ENCODE data around the gene ZFPL1.

ZFPL1 gene

DNA sequence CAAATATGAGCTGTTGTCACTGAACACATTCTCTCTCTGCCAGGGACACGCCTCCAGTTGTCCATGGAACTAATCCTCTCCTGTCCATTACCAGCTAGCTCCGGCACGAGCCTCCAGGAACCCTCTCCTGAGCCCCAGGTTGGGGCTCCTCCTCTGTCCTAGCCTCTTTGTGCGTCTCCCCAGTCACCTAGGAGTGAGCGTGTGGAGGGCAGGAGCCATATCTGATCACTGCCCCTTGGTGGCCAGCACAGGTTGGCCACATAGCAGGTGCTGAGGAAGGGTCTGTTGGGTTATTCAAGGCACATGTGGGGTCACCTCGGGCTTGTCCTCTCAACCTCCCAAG, 47.8 kb downstream of the ZFPL1 start:
- Mint-ChIP-seq H3K4me3 (peak overlapping the region; percentile 96), H3K4me1 (peaks cover 35% of the 10 kb centered on the region), H3K36me3 (ENCODE audit: low read depth) (peaks cover 19% of the 10 kb centered on the region), H3K9me3 (no peaks in the 10 kb centered on the region), H3K27ac (peak overlapping the region; percentile 49), H3K27me3 (no peaks in the 10 kb centered on the region)
- ATAC-seq: no peak
- no peak for DNase-seq

DNA sequence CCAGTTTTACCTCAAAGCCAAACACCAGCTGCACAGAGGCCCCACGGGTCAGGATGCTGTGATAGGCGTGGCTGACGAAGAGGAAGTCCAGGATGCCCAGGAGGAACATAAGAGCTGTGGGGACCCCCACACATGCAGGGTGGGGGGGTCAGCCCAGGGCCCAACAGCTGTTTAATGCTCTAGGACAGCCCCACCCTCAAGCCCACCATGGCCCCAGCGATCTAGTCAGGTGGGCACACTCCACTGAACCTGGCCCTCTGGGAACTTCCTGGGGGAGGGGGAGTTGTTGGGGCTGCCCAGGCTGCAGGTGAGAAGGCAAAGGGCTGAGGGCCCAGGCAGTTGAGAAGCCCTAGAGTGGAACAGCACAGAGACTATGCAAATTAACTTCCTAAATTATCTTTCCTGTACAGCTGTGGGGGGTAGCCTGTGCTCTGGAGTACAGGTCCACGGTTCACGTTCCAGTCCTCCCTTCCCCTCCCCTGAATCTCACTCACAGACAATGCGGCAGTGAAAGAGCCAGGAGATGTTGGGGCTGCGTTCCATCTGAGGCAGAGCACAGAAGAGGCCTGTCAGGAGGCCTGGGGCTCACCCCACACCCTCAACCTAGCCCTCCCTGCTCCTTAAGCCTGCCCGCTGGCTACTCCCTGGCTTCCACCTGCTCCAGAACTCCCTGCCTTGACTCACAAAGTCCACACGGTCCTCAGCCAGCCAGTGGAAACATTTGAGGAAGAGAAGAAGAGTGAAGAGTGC, 48.4 kb downstream of the ZFPL1 start:
- peak; percentile 10 for DNase-seq
- Mint-ChIP-seq H3K4me1 (peaks cover 33% of the 10 kb centered on the region), H3K36me3 (ENCODE audit: low read depth) (peaks cover 15% of the 10 kb centered on the region), H3K27ac (peak overlapping the region; percentile 99), H3K4me3 (peak overlapping the region; percentile 96), H3K27me3 (no peaks in the 10 kb centered on the region), H3K9me3 (no peaks in the 10 kb centered on the region)
- ATAC-seq: no peak

GRCh38 chr11:65132988-65133700, 49.1 kb downstream of the ZFPL1 start:
- peak overlapping the region; percentile 99 for H3K27ac Mint-ChIP-seq
- peak; percentile 73 for DNase-seq
- peaks cover 33% of the 10 kb centered on the region for H3K4me1 Mint-ChIP-seq
- no peaks in the 10 kb centered on the region for H3K9me3 Mint-ChIP-seq
- peaks cover 14% of the 10 kb centered on the region for H3K36me3 Mint-ChIP-seq (ENCODE audit: low read depth)
- peak overlapping the region; percentile 96 for H3K4me3 Mint-ChIP-seq
- no peak for ATAC-seq
- no peaks in the 10 kb centered on the region for H3K27me3 Mint-ChIP-seq

GRCh38 chr11:65133724-65134123, 49.7 kb downstream of the ZFPL1 start:
- Mint-ChIP-seq H3K4me1 (peaks cover 33% of the 10 kb centered on the region), H3K36me3 (ENCODE audit: low read depth) (peaks cover 14% of the 10 kb centered on the region), H3K4me3 (peak overlapping the region; percentile 96), H3K27me3 (no peaks in the 10 kb centered on the region), H3K9me3 (no peaks in the 10 kb centered on the region), H3K27ac (peak overlapping the region; percentile 99)
- DNase-seq: no peak
- ATAC-seq: no peak

- Mint-ChIP-seq H3K36me3 (ENCODE audit: low read depth) (peaks cover 12% of the 10 kb centered on the region), H3K4me1 (peaks cover 33% of the 10 kb centered on the region), H3K4me3 (peak within 1 kb of the TSS; percentile 96), H3K27me3 (no peaks in the 10 kb centered on the region), H3K27ac (peak within 1 kb of the TSS; percentile 99), H3K9me3 (no peaks in the 10 kb centered on the region)
- DNase-seq: peak; percentile 93
- ATAC-seq: peak; percentile 84
Measured at GRCh38 chr11:65134240-65134951, 50.4 kb downstream of the ZFPL1 start, which contains the start of gene SYVN1. TSS of gene SYVN1 (minus strand) at chr11:65134519. CDS start at chr11:65133601, 918 bp downstream.

GRCh38 chr11:65134952-65135632, 51.1 kb downstream of the ZFPL1 start:
- H3K9me3 Mint-ChIP-seq: no peaks in the 10 kb centered on the region
- peaks cover 12% of the 10 kb centered on the region for H3K36me3 Mint-ChIP-seq (ENCODE audit: low read depth)
- peak; percentile 75 for DNase-seq
- peak overlapping the region; percentile 99 for H3K27ac Mint-ChIP-seq
- ATAC-seq: peak; percentile 89
- H3K4me1 Mint-ChIP-seq: peaks cover 33% of the 10 kb centered on the region
- peak overlapping the region; percentile 96 for H3K4me3 Mint-ChIP-seq
- no peaks in the 10 kb centered on the region for H3K27me3 Mint-ChIP-seq

- Mint-ChIP-seq H3K9me3 (no peaks in the 10 kb centered on the region), H3K4me1 (peaks cover 33% of the 10 kb centered on the region), H3K27ac (peak overlapping the region; percentile 99), H3K27me3 (no peaks in the 10 kb centered on the region), H3K36me3 (ENCODE audit: low read depth) (peaks cover 12% of the 10 kb centered on the region), H3K4me3 (peak overlapping the region; percentile 96)
- ATAC-seq: no peak
- no peak for DNase-seq
Measured at GRCh38 chr11:65135633-65136145, 51.7 kb downstream of the ZFPL1 start.

DNA sequence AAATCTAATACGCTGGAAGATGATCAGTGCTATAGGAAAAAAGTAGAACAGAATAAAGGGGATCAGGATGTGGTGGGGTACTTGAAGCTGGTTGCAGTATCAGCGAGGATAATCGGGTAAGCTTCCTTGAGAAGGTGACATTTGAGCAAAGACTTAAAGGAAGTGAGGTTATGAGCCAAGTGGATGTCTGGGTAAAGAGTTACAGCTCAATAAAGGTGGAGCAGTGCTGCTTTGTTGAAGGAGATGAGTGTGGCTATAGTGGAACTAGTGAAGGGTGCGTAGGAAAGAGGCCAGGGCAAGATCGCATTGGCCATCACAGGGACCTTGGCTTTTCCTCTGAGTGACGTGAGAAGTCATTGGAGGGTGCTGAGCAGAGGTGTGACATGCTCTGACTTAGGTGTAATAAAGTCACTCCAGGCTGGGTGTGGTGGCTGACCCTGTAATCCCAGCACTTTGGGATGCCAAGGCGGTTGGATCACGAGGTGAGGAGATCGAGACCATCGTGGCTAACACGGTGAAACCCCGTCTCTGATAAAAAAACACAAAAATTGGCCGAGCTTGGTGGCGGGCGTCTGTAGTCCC, 52.6 kb downstream of the ZFPL1 start:
- ATAC-seq: no peak
- H3K4me1 Mint-ChIP-seq: peaks cover 29% of the 10 kb centered on the region
- no peaks in the 10 kb centered on the region for H3K9me3 Mint-ChIP-seq
- peak overlapping the region; percentile 96 for H3K4me3 Mint-ChIP-seq
- H3K27me3 Mint-ChIP-seq: no peaks in the 10 kb centered on the region
- H3K36me3 Mint-ChIP-seq (ENCODE audit: low read depth): peaks cover 7% of the 10 kb centered on the region
- H3K27ac Mint-ChIP-seq: peak overlapping the region; percentile 81
- DNase-seq: no peak

All from activated naive CD8-positive, alpha-beta T cell treated with anti-CD3 and anti-CD28 coated beads, Interleukin-2, amount 50 U/mL, for 24 hours (primary cell).